Osteocyte (in vitro differentiated cells): ENCODE data around the gene PLEKHD1. TPM values are rescaled to one million over a fixed set of nuclear protein-coding genes. Genes with fewer than 3 reads are reported as not detected.

Experiments used
- DNase-seq: peaks from one replicate; pipeline ENCODE4 v3.0.0; 2021; ENCODE audit warnings: mixed read lengths; ENCODE audit not compliant: unreplicated experiment; ENCODE audit errors: extremely low spot score
- H3K27ac Mint-ChIP-seq: one replicate; pipeline ENCODE4 v1.8.0; 2021; ENCODE audit warnings: mild to moderate bottlenecking, mixed read lengths; ENCODE audit not compliant: unreplicated experiment
- H3K27me3 Mint-ChIP-seq: one replicate; pipeline ENCODE4 v1.8.0; 2021; ENCODE audit warnings: mixed read lengths; ENCODE audit not compliant: unreplicated experiment
- H3K36me3 Mint-ChIP-seq: one replicate; pipeline ENCODE4 v1.8.0; 2021; ENCODE audit warnings: mixed read lengths; ENCODE audit not compliant: unreplicated experiment
- H3K4me1 Mint-ChIP-seq: one replicate; pipeline ENCODE4 v1.8.0; 2021; ENCODE audit warnings: mixed read lengths; ENCODE audit not compliant: unreplicated experiment
- H3K4me3 Mint-ChIP-seq: one replicate; pipeline ENCODE4 v1.8.0; 2021; ENCODE audit warnings: mild to moderate bottlenecking, moderate library complexity, mixed read lengths; ENCODE audit not compliant: unreplicated experiment
- H3K9me3 Mint-ChIP-seq: one replicate; pipeline ENCODE4 v1.8.0; 2021; ENCODE audit warnings: mixed read lengths; ENCODE audit not compliant: unreplicated experiment
- CTCF ChIP-seq: fragments of 200-600 bp; sonication (generic); IDR thresholded peaks from 2 replicates; pipeline ENCODE4 v1.5.0; 2021; ENCODE audit warnings: antibody characterized with exemption, mild to moderate bottlenecking, moderate library complexity
- total RNA-seq: library from RNA; stranded (reverse); gene quantifications from 2 replicates; pipeline ENCODE4 v1.2.1, GENCODE V29; 2021

Gene PLEKHD1
- total RNA-seq, 1 donor from 2014 or later: 0.08 TPM

- Mint-ChIP-seq H3K36me3 (no peaks in the 10 kb centered on the region), H3K27me3 (peaks cover 47% of the 10 kb centered on the region), H3K27ac (no peak overlapping the region), H3K4me1 (no peaks in the 10 kb centered on the region), H3K4me3 (no peak overlapping the region), H3K9me3 (no peaks in the 10 kb centered on the region)
- TF ChIP-seq CTCF: no peak
- DNase-seq: no peak
Measured at GRCh38 chr14:69527635-69528034, 43.1 kb downstream of the PLEKHD1 start.

- no peak for DNase-seq
- Mint-ChIP-seq H3K4me1 (no peaks in the 10 kb centered on the region), H3K36me3 (no peaks in the 10 kb centered on the region), H3K4me3 (no peak overlapping the region), H3K27ac (no peak overlapping the region), H3K27me3 (peaks cover 52% of the 10 kb centered on the region), H3K9me3 (no peaks in the 10 kb centered on the region)
- no peak for TF ChIP-seq CTCF
Measured at GRCh38 chr14:69528143-69528542, 43.6 kb downstream of the PLEKHD1 start.

GRCh38 chr14:69528930-69529329, 44.4 kb downstream of the PLEKHD1 start:
- no peak overlapping the region for H3K4me3 Mint-ChIP-seq
- no peaks in the 10 kb centered on the region for H3K9me3 Mint-ChIP-seq
- no peaks in the 10 kb centered on the region for H3K36me3 Mint-ChIP-seq
- no peak for TF ChIP-seq CTCF
- DNase-seq: no peak
- H3K27ac Mint-ChIP-seq: no peak overlapping the region
- no peaks in the 10 kb centered on the region for H3K4me1 Mint-ChIP-seq
- H3K27me3 Mint-ChIP-seq: peaks cover 54% of the 10 kb centered on the region

GRCh38 chr14:69529563-69529962, 45.0 kb downstream of the PLEKHD1 start:
- TF ChIP-seq CTCF: no peak
- peaks cover 49% of the 10 kb centered on the region for H3K27me3 Mint-ChIP-seq
- no peaks in the 10 kb centered on the region for H3K36me3 Mint-ChIP-seq
- DNase-seq: no peak
- H3K27ac Mint-ChIP-seq: no peak overlapping the region
- no peak overlapping the region for H3K4me3 Mint-ChIP-seq
- H3K4me1 Mint-ChIP-seq: no peaks in the 10 kb centered on the region
- H3K9me3 Mint-ChIP-seq: no peaks in the 10 kb centered on the region

- TF ChIP-seq CTCF: no peak
- H3K4me1 Mint-ChIP-seq: no peaks in the 10 kb centered on the region
- H3K9me3 Mint-ChIP-seq: no peaks in the 10 kb centered on the region
- no peak for DNase-seq
- no peak overlapping the region for H3K4me3 Mint-ChIP-seq
- no peak overlapping the region for H3K27ac Mint-ChIP-seq
- peaks cover 46% of the 10 kb centered on the region for H3K27me3 Mint-ChIP-seq
- H3K36me3 Mint-ChIP-seq: no peaks in the 10 kb centered on the region
Measured at GRCh38 chr14:69530095-69530494, 45.6 kb downstream of the PLEKHD1 start.
